Osteoblast (primary cell): ENCODE measurements around the gene TVP23C. TPM values are rescaled to one million over a fixed set of nuclear protein-coding genes. Genes with fewer than 3 reads are reported as not detected.
"Not testable (repeated sequence)": the region's sequence is repeated elsewhere in the genome, so short reads cannot be mapped to it uniquely, and the experiment has no call there.

Source experiments
- DNase-seq: peaks from one replicate; pipeline ENCODE4 v3.0.0; 2011; ENCODE audit warnings: low spot score, mixed read lengths; ENCODE audit not compliant: insufficient read length; ENCODE audit errors: missing footprints
- H2AFZ ChIP-seq: 2 replicates; pipeline ENCODE4 v1.6.0; 2011; ENCODE audit warnings: mild to moderate bottlenecking, low read length
- H3K27ac ChIP-seq: 2 replicates; pipeline ENCODE4 v1.5.1; 2011; ENCODE audit warnings: mild to moderate bottlenecking, low read depth, low read length, moderate library complexity
- H3K27me3 ChIP-seq: 2 replicates; pipeline ENCODE4 v1.6.0; 2012; ENCODE audit warnings: mild to moderate bottlenecking, control low read depth, inconsistent platforms, low read length, moderate library complexity; ENCODE audit not compliant: insufficient read depth
- H3K36me3 ChIP-seq: 2 replicates; pipeline ENCODE4 v1.5.1; 2011; ENCODE audit warnings: mild to moderate bottlenecking, low read length, control low read depth, moderate library complexity; ENCODE audit not compliant: insufficient read depth
- H3K4me1 ChIP-seq: 2 replicates; pipeline ENCODE4 v1.5.1; 2011; ENCODE audit warnings: mild to moderate bottlenecking, low read length, control low read depth, moderate library complexity; ENCODE audit not compliant: insufficient read depth
- H3K4me2 ChIP-seq: 2 replicates; pipeline ENCODE4 v1.6.0; 2011; ENCODE audit warnings: mild to moderate bottlenecking, low read length; ENCODE audit not compliant: insufficient read depth
- H3K4me3 ChIP-seq: fragments of 200-600 bp; sonication (generic); 3 replicates; pipeline ENCODE4 v1.5.1; 2012; ENCODE audit warnings: mild to moderate bottlenecking, low read length, inconsistent platforms; ENCODE audit not compliant: insufficient read depth
- H3K79me2 ChIP-seq: 2 replicates; pipeline ENCODE4 v1.6.0; 2012; ENCODE audit warnings: mild to moderate bottlenecking, low read length, control low read depth, inconsistent platforms; ENCODE audit not compliant: insufficient read depth
- H3K9me3 ChIP-seq: 2 replicates; pipeline ENCODE4 v1.5.1; 2011; ENCODE audit warnings: low read depth, low read length, control low read depth
- H4K20me1 ChIP-seq: 2 replicates; pipeline ENCODE4 v1.6.0; 2012; ENCODE audit warnings: mild to moderate bottlenecking, low read length, control low read depth; ENCODE audit not compliant: insufficient read depth
- total RNA-seq: library from RNA; depleted of rRNA; stranded (reverse); fragments of >200 nt; gene quantifications from 2 replicates; pipeline ENCODE4 v1.2.3, GENCODE V29; 2012
- TF ChIP-seq, protein P1 (sequence below): IDR thresholded peaks from 2 replicates; pipeline ENCODE4 v1.5.1; 2011; ENCODE audit warnings: mild to moderate bottlenecking, low read depth, low read length, moderate library complexity; ENCODE audit errors: extremely low read depth

TVP23C gene
- total RNA-seq, 1 donor = 38.4 TPM

DNA sequence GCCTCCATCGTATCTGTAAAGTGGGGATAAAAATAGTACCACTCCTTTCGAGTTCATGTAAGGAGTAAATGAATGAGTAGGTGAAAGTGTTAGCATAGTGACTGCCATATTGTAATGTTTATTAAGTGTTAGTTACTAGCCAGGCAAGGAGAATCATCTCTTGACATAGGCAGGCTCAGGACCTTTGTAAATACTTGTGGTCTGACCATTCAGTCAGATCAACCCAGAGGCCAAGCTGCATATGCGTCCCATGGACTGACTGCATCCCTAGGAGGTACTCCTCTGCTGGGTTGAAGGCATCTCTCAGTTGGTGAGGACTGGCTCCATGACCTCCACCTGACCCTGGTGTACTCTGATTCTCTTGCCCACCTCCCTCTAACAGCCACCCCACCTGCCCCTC lies 55.4 kb downstream of the TVP23C start:
- Histone ChIP-seq H4K20me1 (peaks cover 2% of the 10 kb centered on the region), H3K79me2 (no peaks in the 10 kb centered on the region), H3K36me3 (peaks cover 4% of the 10 kb centered on the region), H3K4me1 (peaks cover 14% of the 10 kb centered on the region), H3K27ac (no peak overlapping the region), H3K4me3 (no peak overlapping the region), H3K4me2 (no peak overlapping the region), H3K27me3 (no peaks in the 10 kb centered on the region), H2AFZ (no peak overlapping the region), H3K9me3 (no peaks in the 10 kb centered on the region)
- DNase-seq = no peak
- TF ChIP-seq, protein P1, sequence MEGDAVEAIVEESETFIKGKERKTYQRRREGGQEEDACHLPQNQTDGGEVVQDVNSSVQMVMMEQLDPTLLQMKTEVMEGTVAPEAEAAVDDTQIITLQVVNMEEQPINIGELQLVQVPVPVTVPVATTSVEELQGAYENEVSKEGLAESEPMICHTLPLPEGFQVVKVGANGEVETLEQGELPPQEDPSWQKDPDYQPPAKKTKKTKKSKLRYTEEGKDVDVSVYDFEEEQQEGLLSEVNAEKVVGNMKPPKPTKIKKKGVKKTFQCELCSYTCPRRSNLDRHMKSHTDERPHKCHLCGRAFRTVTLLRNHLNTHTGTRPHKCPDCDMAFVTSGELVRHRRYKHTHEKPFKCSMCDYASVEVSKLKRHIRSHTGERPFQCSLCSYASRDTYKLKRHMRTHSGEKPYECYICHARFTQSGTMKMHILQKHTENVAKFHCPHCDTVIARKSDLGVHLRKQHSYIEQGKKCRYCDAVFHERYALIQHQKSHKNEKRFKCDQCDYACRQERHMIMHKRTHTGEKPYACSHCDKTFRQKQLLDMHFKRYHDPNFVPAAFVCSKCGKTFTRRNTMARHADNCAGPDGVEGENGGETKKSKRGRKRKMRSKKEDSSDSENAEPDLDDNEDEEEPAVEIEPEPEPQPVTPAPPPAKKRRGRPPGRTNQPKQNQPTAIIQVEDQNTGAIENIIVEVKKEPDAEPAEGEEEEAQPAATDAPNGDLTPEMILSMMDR = no peak

DNA sequence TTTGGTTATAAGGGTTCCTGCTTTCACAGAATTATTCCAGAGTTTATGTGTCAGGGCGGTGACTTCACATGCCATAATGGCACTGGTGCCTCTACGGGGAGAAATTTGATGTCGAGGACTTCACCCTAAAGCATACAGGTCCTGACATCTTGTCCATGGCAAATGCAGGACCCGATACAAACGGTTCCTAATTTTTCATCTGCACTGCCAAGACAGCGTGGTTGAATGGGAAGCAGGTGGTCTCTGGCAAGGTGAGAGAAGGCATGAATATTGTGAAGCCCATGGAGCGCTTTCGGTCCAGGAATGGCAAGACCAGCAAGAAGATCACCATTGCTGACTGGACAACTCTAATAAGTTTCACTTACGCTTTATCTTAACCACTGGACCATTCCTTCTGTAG lies 56.3 kb downstream of the TVP23C start:
- no peak overlapping the region for H3K4me3 ChIP-seq
- H3K27ac ChIP-seq = no peak overlapping the region
- peaks cover 4% of the 10 kb centered on the region for H3K36me3 ChIP-seq
- TF ChIP-seq, protein P1 = no peak
- no peaks in the 10 kb centered on the region for H3K9me3 ChIP-seq
- H3K4me2 ChIP-seq = no peak overlapping the region
- DNase-seq = no peak
- H3K27me3 ChIP-seq = no peaks in the 10 kb centered on the region
- H2AFZ ChIP-seq = no peak overlapping the region
- no peaks in the 10 kb centered on the region for H3K79me2 ChIP-seq
- peaks cover 2% of the 10 kb centered on the region for H4K20me1 ChIP-seq
- H3K4me1 ChIP-seq = peaks cover 18% of the 10 kb centered on the region

DNA sequence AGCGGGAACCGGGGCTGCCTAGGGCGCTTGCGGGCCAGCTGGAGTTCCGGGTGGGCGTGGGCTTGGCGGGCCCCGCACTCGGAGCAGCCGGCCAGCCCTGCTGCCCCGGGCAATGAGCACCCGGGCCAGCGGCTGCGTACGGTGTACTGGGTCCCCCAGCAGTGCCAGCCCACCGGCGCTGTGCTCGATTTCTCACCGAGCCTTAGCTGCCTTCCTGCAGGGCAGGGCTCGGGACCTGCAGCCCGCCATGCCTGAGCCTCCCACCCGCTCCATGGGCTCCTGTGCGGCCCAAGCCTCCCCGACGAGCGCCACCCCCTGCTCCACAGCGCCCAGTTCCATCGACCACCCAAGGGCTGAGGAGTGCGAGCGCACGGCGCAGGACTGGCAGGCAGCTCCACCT lies 57.6 kb downstream of the TVP23C start:
- H3K36me3 ChIP-seq, H4K20me1 ChIP-seq, H3K27ac ChIP-seq, H3K4me2 ChIP-seq, H3K9me3 ChIP-seq, H2AFZ ChIP-seq, H3K79me2 ChIP-seq, H3K27me3 ChIP-seq, DNase-seq, H3K4me3 ChIP-seq: not testable (repeated sequence)
- peaks cover 13% of the 10 kb centered on the region for H3K4me1 ChIP-seq

DNA sequence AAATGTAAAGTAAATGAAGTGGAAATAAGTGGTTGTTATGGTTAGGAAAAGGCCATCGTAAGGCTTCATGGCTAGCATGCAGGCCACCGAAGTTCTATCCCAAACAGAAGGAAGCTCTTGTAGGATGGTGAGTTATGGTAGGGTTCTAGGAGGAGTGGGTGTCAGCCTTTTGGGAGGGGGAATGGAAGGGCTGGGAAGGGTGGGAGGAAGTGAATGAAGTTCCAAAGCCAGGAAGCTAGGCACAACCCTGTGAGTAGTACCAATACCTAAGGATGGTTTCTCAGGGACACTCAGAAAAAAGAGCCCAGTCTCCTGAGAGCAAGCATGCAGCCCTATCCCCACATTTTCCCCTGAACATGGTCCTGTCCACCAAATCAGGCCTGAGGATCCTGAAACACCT lies 59.6 kb downstream of the TVP23C start:
- no peak overlapping the region for H3K4me3 ChIP-seq

More for the DNA sequence above, 59.6 kb downstream of the TVP23C start:
- H3K4me1 ChIP-seq = peaks cover 9% of the 10 kb centered on the region
- no peak overlapping the region for H2AFZ ChIP-seq
- no peaks in the 10 kb centered on the region for H3K9me3 ChIP-seq
- TF ChIP-seq, protein P1 = no peak
- no peaks in the 10 kb centered on the region for H3K27me3 ChIP-seq
- no peaks in the 10 kb centered on the region for H3K79me2 ChIP-seq
- peaks cover 6% of the 10 kb centered on the region for H3K36me3 ChIP-seq
- peaks cover 2% of the 10 kb centered on the region for H4K20me1 ChIP-seq
- no peak overlapping the region for H3K4me2 ChIP-seq
- DNase-seq = peak; percentile 93
- no peak overlapping the region for H3K27ac ChIP-seq
